T47D (cell line): ENCODE results near the gene MIPEP.
A peak's percentile ranks its signal among the peaks of the same experiment; 100 is the strongest.

ENCODE experiments used
- DNase-seq, 2 experiments: peaks; one replicate each; pipeline versions ENCODE4 v3.0.0 to v3.0.0-alpha.2; 2011 to 2012; ENCODE audit warnings: low read depth in 1 of 2, low spot score in 1 of 2
- JUND ChIP-seq: IDR thresholded peaks from 2 replicates; pipeline ENCODE4 v1.6.1; 2012; ENCODE audit warnings: low read depth
- in situ Hi-C: cut with HindIII; loops from 2 replicates; pipeline ENCODE4 v1.10.0; 2016; ENCODE audit warnings: low sequenced_read_pairs, low pct_unique_long_range_greater_than_20kb

The MIPEP gene

DNA sequence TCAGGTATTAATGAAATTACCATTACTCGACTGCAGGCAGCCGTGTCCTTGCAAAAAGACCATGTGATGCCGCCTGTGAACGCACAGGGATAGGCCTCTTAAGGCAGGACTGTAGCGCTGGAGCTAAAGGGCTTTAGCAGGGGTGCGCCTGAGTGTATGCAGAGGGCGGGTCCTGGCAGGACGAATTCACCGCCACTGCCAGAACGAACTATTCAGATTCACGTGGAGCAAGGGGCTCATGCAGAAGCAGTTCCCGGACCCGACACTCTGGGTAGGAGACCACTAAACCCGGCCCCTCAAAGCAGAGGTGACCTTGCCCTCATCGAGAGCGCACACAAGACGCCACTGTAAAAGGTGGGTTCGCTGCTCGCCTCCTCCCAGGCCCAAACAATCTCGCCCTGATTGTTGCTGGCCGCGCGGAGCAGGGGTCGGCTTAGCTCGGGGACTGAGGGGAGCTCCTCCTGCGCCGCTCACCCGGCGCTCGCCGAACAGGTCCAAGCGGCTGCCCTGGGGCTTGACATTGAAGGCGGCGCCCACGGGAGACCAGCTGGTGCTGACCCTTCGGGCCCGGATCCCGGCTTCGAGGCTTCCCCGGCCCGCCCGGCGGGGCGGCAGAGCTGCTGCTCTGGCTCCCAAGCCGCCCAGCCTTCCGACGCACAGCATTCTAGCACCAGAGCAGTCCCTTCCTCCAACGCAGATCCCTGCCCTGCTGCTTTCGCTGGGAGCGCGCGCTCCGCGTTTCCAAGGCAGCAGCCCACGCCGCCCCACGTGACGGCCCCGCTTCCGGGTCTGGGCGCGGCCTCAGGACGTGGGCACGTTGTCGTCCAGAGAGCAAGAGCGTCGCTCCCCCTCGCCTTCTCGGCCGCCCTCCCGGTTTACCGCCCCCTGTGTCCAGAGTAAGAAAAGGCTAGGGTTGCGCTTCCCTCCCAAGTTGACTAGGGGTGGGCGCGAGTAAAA lies at the start of gene MIPEP:
MIPEP (minus strand) TSS at position 743 of the 957 bp plus-strand sequence; CDS start at position 663, 80 bp downstream.
- TF ChIP-seq JUND = no peak

DNA sequence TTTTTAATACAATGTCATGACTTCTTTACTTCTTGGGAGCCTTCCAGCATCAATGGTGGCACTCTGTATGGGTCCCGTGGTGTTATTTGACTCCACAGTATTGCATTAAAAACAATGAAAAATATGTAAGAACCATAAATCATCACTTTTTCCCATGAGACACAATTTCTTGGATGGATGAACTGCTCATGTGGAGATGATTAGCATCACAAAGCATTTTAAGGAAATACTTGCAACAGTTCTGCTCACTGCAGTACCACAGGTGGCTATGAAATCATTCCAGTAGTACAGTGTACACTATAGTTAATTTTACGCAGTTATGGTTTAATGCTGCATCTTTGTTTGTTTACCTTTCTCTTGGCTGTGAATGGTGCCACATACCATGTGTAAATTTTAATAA lies 45.3 kb upstream of the MIPEP start:
- DNase-seq = no peak
- TF ChIP-seq JUND = no peak
- in situ Hi-C loops = no loop called here

More for the DNA sequence above, at the start of gene MIPEP:
- in situ Hi-C loops = no loop called here
- peak; percentile 79 to 94 for DNase-seq

DNA sequence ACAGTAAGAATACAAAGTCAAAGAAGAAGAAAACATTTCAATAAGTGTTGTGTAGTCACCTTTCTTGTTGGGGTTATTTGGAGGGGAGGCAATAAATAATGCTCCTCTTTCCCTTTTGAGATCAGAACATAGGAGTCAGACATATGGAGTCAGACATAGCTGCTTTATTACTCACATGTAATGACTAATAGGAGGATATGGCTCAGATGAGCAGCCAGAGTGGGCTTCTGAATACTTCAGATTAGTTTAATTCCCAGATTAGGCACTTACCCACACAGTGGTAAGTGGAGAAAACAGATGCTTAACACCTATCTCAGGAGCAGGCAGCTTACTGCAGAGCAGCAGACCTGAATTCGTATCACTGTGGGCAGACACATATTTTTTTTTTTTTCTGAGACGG lies 39.8 kb upstream of the MIPEP start:
- no peak for DNase-seq
- TF ChIP-seq JUND = no peak
- in situ Hi-C loops = no loop called here

DNA sequence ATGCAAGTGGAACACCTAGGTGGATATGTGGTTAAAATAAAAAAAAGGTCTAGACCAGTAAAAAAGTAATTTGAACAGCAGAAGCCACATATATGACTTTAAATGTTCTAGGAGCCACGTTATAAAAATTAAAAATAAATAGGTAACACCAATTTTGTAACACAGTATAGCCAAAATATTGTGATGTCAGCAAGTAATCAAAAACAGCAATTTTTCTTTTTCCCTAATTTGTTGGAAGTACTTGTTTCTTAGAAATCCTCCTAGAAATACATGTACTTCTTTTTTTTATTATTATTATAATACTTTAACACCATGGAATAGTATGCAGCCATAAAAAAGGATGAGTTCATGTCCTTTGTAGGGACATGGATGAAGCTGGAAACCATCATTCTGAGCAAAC lies 33.8 kb upstream of the MIPEP start:
- no peak for TF ChIP-seq JUND
- in situ Hi-C loops = no loop called here
- no peak for DNase-seq

DNA sequence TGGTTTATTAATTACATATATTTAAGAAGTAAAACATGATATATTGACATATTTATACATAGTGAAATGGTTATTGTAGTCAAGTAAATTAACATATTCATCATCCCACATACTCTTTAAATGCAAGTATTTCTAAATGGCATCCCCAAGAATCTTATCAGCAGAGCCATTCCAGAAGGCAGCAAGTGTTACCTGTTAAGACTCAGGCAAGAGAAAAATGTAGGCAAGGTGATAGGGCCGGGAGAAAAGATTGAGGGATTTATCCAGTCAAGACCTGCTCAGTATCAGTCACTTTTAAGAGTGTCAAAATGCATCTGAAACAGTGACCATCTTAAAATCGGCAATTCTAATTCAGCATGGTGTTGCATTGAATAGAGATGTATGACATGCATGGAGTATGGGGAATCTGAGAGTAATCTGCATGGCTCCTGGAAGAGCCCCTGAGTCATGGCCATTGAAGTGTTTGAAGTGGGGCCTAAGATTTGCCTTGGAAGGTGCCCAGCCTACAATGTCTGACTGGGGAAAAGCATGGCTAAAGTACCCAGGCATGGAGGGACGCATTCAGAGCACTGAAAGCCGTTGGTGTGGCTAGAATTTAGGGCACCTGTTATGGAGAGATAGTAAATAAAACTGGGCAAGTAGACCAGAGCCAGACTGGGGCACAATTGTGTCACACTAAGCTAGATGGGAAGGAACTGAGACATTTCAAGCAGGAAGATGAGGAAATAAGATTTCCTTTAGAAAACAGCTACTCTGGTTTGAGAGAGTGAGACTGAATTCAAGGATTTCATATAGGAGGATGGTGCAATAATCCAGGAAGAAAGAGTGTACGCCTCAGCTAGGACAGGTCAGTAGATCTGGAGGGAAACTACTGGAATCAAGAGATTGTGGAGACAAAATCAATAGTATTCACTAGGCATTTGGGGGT lies 33.1 kb upstream of the MIPEP start:
- no peak for TF ChIP-seq JUND
- in situ Hi-C loops = no loop called here
- DNase-seq = no peak

DNA sequence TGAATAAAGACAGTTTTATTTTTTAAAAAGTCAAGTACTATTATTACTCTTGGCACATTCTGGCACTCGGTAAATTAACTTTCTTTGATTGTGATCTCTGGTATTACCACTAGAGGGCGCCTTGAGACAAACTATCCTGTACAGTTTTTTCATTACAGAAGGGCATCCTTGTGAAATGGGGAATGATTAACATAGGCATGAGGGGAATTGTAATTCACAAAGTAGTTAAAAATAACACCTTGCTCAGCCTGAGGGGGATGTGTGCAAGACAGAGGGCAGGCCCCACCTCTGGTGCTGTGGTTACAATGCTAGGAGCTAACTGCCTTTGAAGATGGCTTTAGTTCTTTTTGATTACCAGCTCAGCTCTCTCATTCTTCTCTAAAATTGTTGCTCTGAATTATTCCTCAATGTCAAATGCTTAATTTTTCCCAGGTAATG lies 32.3 kb upstream of the MIPEP start:
- in situ Hi-C loops = no loop called here
- peak in 1 of 2 experiments; percentile 61 for DNase-seq
- no peak for TF ChIP-seq JUND

DNA sequence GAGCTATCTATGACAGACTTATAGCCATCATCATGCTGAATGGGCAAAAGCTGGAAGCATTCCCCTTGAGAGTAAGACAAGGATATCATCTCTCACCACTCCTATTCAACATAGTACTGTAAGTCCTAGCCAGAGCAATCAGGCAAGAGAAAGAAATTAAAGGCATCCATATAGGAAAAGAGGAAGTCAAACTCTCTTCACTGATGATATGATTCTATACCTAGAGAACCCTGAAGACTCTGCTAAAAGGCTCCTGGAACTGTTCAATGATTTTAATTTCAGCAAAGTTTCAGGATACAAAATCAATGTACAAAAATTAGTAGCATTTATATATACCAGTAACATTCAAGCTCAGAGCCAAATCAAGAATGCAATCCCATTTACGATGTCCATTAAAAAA lies 29.8 kb upstream of the MIPEP start:
- in situ Hi-C loops = no loop called here
- TF ChIP-seq JUND = no peak
- DNase-seq = no peak

DNA sequence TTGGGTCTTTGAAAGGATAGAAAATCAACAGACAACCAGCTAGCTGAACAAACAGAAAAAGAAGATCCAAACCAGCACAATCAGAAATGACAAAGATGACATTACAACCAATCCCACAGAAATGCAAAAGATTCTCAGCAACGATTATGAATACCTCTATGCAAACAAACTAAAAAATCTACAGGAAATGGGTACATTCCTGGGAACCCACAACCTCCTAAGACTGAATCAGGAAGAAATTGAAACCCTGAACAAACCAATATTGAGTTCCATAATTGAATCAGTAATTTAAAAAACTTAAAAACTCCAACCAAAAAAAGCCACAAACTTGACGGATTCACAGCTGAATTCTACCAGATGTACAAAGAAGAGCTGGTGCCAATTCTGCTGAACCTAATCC lies 29.0 kb upstream of the MIPEP start:
- in situ Hi-C loops = no loop called here
- TF ChIP-seq JUND = no peak
- no peak for DNase-seq

DNA sequence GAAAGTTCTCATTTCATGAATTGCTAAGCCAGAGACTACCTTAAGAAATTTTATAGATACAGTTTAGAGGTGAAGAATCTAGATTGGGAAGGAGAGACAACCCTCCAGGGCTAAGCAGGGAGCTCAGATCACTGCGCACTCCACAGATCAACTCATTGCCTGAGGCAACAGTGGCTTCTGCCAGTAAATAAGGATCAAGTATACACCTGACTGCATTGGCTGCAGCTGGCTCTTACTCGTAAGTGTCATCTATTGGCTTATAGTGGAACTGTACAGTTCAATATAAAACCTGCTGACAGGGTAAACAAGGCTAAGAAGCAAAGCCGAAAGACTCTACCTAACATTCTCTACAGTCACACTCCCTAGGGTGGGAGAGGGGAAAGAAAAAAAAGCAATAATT lies 26.1 kb upstream of the MIPEP start:
- in situ Hi-C loops = no loop called here
- TF ChIP-seq JUND = no peak
- DNase-seq = peak in 1 of 2 experiments; percentile 26

DNA sequence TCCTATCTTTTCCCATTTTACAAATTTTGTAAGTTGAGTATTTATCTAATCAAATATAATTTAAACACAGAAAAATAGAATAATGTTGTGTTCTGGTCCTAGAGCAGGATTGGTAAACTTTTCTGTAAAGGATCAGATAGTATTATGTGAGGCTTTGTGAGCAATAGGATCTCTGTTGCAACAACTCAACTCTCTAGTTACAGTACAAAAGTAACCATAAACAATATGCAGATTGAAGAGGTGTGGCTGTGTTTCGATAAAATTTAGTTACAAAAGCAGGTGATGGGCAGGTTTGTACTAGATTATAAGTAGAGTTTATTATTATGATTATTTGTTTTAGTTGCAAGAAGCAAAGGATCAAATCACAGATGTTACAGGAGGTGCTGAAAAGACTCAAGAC lies 23.3 kb upstream of the MIPEP start:
- DNase-seq = no peak
- no peak for TF ChIP-seq JUND
- in situ Hi-C loops = no loop called here

DNA sequence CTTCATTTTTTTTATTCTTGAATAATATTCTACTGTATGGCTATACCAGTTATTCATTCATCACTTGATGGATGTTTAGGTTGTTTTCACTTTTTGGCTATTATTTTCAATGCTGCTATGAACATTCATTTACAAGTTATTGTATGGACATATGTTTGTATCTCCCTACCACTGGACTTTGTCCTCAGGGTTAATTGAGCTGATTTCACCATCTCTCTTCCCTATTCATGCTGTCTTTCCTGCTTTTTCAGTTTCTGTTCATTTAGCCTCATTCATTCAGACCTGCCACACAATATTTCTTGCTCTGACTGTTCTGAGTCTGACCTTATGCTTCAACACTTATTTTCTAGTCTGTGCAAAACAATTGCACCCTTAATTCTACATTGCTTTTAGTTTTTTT lies 20.4 kb upstream of the MIPEP start:
- no peak for TF ChIP-seq JUND
- in situ Hi-C loops = no loop called here
- no peak for DNase-seq

DNA sequence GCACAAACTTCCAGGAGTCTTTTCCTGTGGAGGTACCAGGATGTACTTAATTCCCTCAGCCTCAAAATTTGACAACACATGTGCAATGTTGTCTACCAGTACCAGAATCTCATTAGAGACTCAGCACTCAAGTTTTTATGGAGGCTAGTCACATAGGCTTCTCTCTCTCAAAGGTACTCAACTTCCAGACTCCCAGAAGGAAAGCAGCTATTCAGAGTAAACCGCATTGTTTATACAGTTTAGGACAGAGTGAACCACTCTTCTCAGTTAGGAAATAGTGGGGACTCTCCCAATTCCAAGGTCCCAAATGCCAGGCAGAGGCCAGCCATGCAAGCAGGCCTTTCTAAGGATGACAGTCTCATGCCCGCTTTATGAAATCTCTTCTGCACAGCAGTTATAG lies 16.6 kb upstream of the MIPEP start:
- in situ Hi-C loops = no loop called here
- no peak for DNase-seq
- no peak for TF ChIP-seq JUND

DNA sequence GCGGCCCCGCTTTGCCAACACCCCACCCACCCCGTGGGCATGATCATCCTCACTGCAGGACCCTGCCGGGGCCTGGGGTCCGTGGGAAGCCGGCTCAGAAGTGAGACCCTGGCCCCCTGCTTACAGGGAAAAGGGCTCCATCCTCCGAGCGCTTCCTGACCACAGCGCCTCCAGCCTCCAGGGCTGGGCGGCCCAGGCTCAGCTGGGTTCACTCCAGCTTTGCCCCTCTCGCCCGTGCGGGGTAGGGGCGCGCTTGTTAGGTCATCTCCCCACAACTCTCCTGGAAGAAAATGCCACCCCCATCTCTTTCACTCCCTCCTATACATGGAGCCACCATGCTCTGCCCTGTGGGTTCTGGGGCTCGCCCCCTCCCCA lies 14.7 kb upstream of the MIPEP start:
- no peak for TF ChIP-seq JUND
- no peak for DNase-seq
- in situ Hi-C loops = no loop called here
